ENCODE data around the gene OSBPL6. TPM values are rescaled to one million over a fixed set of nuclear protein-coding genes. Genes with fewer than 3 reads are reported as not detected.

The OSBPL6 gene
- total and polyA plus RNA-seq, 2 of the 13 experiments (the other 11 are each of a cell fraction or from before 2014, with no cell fraction given) = 0.03 to 0.11 TPM

- TF ChIP-seq, protein P1, sequence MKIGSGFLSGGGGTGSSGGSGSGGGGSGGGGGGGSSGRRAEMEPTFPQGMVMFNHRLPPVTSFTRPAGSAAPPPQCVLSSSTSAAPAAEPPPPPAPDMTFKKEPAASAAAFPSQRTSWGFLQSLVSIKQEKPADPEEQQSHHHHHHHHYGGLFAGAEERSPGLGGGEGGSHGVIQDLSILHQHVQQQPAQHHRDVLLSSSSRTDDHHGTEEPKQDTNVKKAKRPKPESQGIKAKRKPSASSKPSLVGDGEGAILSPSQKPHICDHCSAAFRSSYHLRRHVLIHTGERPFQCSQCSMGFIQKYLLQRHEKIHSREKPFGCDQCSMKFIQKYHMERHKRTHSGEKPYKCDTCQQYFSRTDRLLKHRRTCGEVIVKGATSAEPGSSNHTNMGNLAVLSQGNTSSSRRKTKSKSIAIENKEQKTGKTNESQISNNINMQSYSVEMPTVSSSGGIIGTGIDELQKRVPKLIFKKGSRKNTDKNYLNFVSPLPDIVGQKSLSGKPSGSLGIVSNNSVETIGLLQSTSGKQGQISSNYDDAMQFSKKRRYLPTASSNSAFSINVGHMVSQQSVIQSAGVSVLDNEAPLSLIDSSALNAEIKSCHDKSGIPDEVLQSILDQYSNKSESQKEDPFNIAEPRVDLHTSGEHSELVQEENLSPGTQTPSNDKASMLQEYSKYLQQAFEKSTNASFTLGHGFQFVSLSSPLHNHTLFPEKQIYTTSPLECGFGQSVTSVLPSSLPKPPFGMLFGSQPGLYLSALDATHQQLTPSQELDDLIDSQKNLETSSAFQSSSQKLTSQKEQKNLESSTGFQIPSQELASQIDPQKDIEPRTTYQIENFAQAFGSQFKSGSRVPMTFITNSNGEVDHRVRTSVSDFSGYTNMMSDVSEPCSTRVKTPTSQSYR (CRISPR knock-in tag; IDR thresholded peaks at IDR 0.05; ENCODE audit: borderline replicate concordance) = peak; percentile 42; the same call in 1 of the 2 replicates
- no peak for TF ChIP-seq RFX1 (IDR thresholded peaks at IDR 0.05)
- peak; percentile 28; the same call in 1 of the 2 replicates for TF ChIP-seq FOXK2 (IDR thresholded peaks at IDR 0.05)
- TF ChIP-seq, protein P2, sequence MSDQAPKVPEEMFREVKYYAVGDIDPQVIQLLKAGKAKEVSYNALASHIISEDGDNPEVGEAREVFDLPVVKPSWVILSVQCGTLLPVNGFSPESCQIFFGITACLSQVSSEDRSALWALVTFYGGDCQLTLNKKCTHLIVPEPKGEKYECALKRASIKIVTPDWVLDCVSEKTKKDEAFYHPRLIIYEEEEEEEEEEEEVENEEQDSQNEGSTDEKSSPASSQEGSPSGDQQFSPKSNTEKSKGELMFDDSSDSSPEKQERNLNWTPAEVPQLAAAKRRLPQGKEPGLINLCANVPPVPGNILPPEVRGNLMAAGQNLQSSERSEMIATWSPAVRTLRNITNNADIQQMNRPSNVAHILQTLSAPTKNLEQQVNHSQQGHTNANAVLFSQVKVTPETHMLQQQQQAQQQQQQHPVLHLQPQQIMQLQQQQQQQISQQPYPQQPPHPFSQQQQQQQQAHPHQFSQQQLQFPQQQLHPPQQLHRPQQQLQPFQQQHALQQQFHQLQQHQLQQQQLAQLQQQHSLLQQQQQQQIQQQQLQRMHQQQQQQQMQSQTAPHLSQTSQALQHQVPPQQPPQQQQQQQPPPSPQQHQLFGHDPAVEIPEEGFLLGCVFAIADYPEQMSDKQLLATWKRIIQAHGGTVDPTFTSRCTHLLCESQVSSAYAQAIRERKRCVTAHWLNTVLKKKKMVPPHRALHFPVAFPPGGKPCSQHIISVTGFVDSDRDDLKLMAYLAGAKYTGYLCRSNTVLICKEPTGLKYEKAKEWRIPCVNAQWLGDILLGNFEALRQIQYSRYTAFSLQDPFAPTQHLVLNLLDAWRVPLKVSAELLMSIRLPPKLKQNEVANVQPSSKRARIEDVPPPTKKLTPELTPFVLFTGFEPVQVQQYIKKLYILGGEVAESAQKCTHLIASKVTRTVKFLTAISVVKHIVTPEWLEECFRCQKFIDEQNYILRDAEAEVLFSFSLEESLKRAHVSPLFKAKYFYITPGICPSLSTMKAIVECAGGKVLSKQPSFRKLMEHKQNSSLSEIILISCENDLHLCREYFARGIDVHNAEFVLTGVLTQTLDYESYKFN (CRISPR knock-in tag; conservative IDR thresholded peaks at IDR 0.05) = peak; percentile 90
- no peak for TF ChIP-seq ZFAT (CRISPR knock-in tag; conservative IDR thresholded peaks at IDR 0.05)
- TF ChIP-seq HNF4G (IDR thresholded peaks at IDR 0.05; ENCODE audit: borderline replicate concordance, low read depth, low read length) = peak; percentile 75
- TF ChIP-seq HNF4G (CRISPR knock-in tag; IDR thresholded peaks at IDR 0.05; ENCODE audit: borderline replicate concordance, low read depth) = no peak; the same call in 1 of the 2 replicates
- no peak for TF ChIP-seq HNRNPH1 (optimal IDR thresholded peaks at IDR 0.05; ENCODE audit: low read depth, low read length)
- TF ChIP-seq ZBTB1 (CRISPR knock-in tag; IDR thresholded peaks at IDR 0.05; ENCODE audit: borderline replicate concordance) = no peak
- TF ChIP-seq PATZ1 (CRISPR knock-in tag; IDR thresholded peaks at IDR 0.05) = peak; percentile 43; the same call in 1 of the 2 replicates
- TF ChIP-seq ZNF276 (CRISPR knock-in tag; IDR thresholded peaks at IDR 0.05; ENCODE audit: low read depth) = no peak
- peak; percentile 58; the same call in 1 of the 2 replicates for TF ChIP-seq KAT7 (CRISPR knock-in tag; IDR thresholded peaks at IDR 0.05; ENCODE audit: borderline replicate concordance)
- TF ChIP-seq ZNF709 (CRISPR knock-in tag; IDR thresholded peaks at IDR 0.05) = no peak
- TF ChIP-seq, protein P3, sequence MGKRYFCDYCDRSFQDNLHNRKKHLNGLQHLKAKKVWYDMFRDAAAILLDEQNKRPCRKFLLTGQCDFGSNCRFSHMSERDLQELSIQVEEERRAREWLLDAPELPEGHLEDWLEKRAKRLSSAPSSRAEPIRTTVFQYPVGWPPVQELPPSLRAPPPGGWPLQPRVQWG (CRISPR knock-in tag; IDR thresholded peaks at IDR 0.05; ENCODE audit: borderline replicate concordance, low read depth) = no peak
- 0 out of 2 replicates have a peak, but pooled peaks have one; percentile 25 for TF ChIP-seq ELF1 (CRISPR knock-in tag; IDR thresholded peaks at IDR 0.05)
- peak; percentile 88; the same call in 1 of the 2 replicates for TF ChIP-seq FOXJ3 (CRISPR knock-in tag; IDR thresholded peaks at IDR 0.05; ENCODE audit: borderline replicate concordance)
- peak; percentile 63; the same call in 1 of the 2 replicates for TF ChIP-seq ISL2 (CRISPR knock-in tag; IDR thresholded peaks at IDR 0.05)
- TF ChIP-seq, protein P4, sequence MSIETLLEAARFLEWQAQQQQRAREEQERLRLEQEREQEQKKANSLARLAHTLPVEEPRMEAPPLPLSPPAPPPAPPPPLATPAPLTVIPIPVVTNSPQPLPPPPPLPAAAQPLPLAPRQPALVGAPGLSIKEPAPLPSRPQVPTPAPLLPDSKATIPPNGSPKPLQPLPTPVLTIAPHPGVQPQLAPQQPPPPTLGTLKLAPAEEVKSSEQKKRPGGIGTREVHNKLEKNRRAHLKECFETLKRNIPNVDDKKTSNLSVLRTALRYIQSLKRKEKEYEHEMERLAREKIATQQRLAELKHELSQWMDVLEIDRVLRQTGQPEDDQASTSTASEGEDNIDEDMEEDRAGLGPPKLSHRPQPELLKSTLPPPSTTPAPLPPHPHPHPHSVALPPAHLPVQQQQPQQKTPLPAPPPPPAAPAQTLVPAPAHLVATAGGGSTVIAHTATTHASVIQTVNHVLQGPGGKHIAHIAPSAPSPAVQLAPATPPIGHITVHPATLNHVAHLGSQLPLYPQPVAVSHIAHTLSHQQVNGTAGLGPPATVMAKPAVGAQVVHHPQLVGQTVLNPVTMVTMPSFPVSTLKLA (IDR thresholded peaks at IDR 0.05) = no peak
These were observed 234.1 kb downstream of the OSBPL6 start (continued) for GRCh38 chr2:178428396-178428806.
